SJSA1 (cell line): ENCODE data around the gene ITSN1. TPM values are rescaled to one million over a fixed set of nuclear protein-coding genes. Genes with fewer than 3 reads are reported as not detected.

Source experiments
- DNase-seq, 2 experiments: peaks; one replicate each; pipeline ENCODE4 v3.0.0-alpha.2; 2015 to 2020; ENCODE audit warnings: low spot score in 2 of 2, low read depth in 1 of 2
- H3K27ac ChIP-seq: fragments of 250-450 bp; sonication (Bioruptor Pico); 2 replicates; pipeline ENCODE4 v1.5.1; 2020; ENCODE audit warnings: mild to moderate bottlenecking, moderate library complexity
- H3K27me3 ChIP-seq: fragments of 250-450 bp; sonication (Bioruptor Pico); replicated peaks from 2 replicates; pipeline ENCODE4 v1.5.1; 2020; ENCODE audit warnings: mild to moderate bottlenecking, moderate library complexity
- H3K36me3 ChIP-seq: fragments of 250-450 bp; sonication (Bioruptor Pico); 2 replicates; pipeline ENCODE4 v1.5.1; 2020; ENCODE audit warnings: mild to moderate bottlenecking
- H3K4me1 ChIP-seq: fragments of 250-450 bp; sonication (Bioruptor Pico); replicated peaks from 2 replicates; pipeline ENCODE4 v1.6.1; 2021; ENCODE audit warnings: mild to moderate bottlenecking
- H3K4me3 ChIP-seq: fragments of 250-450 bp; sonication (Bioruptor Pico); 2 replicates; pipeline ENCODE4 v1.5.1; 2020; ENCODE audit warnings: mild to moderate bottlenecking
- H3K9me3 ChIP-seq: fragments of 250-450 bp; sonication (Bioruptor Pico); replicated peaks from 2 replicates; pipeline ENCODE4 v1.5.1; 2020; ENCODE audit warnings: mild to moderate bottlenecking
- total RNA-seq: library from RNA; depleted of rRNA; stranded (reverse); fragments of >200 nt; shearing (Covaris generic); gene quantifications from 2 replicates; pipeline ENCODE4 v1.2.3, GENCODE V29; 2014

Gene ITSN1
- total RNA-seq, 1 experiment from 2014 or later: 53.2 TPM

DNA sequence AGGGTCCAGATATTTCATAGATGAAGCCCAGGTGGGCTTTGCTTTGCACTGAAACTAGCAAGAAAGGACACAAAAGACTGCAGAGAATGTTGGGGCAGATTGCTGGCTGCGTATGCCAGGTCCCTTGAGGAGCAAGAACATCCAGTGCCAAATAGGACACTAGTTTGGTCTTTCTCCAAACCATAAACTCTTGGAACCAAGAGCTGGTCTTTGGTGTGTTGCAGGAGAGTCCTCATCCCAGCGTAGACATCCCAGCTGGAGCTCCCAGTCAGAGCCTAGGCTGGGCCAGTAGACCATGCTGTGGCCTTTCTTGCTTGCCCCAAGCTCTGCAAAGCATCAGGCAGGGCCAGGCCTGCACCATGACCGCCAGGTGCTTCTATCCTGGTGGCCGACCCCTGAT is 185.8 kb downstream of the ITSN1 start:
- no peak for DNase-seq
- Histone ChIP-seq H3K4me3 (no peak overlapping the region), H3K4me1 (peaks cover 37% of the 10 kb centered on the region), H3K36me3 (peaks cover 26% of the 10 kb centered on the region), H3K27me3 (no peaks in the 10 kb centered on the region), H3K9me3 (no peaks in the 10 kb centered on the region), H3K27ac (no peak overlapping the region)

DNA sequence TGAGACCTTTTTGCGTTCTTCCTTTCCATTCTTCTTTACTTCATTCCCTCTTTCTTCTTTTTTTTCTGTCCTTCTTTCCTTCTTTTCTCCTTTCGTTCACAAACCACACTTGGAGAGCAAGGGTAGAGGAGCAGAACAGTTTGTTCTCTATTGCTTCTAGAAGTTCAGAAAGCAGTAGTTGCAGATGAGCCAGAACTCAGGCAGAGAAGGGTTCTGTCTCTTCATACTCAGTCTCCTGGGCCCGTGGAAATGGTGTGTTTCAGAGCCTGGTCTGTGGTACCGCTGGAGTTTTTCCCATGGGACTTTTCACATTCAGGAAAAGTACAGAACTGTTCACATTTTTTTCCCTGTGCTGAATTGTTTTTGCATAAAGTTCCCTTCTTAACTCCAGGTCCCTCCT is 186.3 kb downstream of the ITSN1 start:
- Histone ChIP-seq H3K27ac (no peak overlapping the region), H3K4me3 (no peak overlapping the region), H3K36me3 (peaks cover 26% of the 10 kb centered on the region), H3K27me3 (no peaks in the 10 kb centered on the region), H3K4me1 (peaks cover 32% of the 10 kb centered on the region), H3K9me3 (no peaks in the 10 kb centered on the region)
- no peak for DNase-seq

DNA sequence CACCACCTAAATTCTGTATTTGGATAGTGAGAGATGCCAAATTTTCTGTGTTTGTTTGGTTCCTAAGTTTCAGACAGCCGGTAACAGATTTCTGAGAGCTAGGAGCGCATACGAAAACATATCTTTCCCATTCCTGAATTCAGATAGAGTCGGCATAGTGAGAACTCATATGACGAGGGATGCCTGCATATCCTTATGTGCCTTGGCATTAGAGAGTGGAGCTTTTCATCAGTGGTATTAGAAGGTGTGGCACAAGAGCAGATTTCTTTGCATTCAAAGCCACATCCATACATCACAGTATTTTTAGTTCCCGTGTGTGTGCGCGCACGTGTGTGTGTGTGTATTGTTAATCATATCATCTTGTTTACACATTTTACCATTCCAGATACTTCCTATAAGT is 187.5 kb downstream of the ITSN1 start:
- Histone ChIP-seq H3K4me3 (no peak overlapping the region), H3K4me1 (peaks cover 19% of the 10 kb centered on the region), H3K27ac (no peak overlapping the region), H3K9me3 (no peaks in the 10 kb centered on the region), H3K27me3 (no peaks in the 10 kb centered on the region), H3K36me3 (peaks cover 31% of the 10 kb centered on the region)
- DNase-seq: no peak

DNA sequence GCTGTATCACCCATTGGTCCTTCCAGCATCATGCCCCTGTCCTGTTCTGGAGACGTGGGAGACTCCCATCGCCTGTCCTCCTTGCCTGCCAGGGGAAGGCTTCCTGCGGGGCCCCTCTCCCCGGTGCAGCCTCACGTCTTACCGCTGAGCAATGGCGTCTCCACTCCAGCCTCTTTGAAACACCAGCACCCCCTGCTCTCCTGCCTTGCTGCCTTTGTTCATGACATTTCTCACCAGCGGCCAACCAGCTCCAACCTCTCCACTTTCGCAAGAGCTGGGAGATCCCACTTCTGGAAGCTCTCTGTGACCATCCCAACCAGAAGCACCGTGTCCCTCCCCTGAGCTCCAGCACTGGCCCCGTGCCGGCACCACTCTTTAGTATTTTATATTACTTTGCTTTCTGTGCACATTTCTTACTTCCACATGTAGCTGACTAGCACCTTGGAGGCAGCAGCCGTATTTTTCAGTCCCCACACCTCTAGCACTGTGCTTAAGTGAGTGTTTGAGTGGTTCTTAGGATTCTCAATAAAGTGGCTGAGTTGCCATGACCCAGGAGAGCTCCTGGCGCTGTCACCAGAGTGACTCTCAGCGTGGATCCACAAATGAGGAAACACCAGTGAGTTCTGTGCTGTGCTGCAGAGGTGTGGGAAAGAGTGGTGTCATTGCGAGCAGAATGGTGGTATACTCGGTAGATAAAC is 189.8 kb downstream of the ITSN1 start:
- Histone ChIP-seq H3K4me1 (no peaks in the 10 kb centered on the region), H3K36me3 (peaks cover 37% of the 10 kb centered on the region), H3K27me3 (no peaks in the 10 kb centered on the region), H3K27ac (no peak overlapping the region), H3K9me3 (no peaks in the 10 kb centered on the region), H3K4me3 (no peak overlapping the region)
- DNase-seq: no peak

GRCh38 chr21:33834801-33835500 is 192.7 kb downstream of the ITSN1 start:
- no peak for DNase-seq
- H3K4me3 ChIP-seq: no peak overlapping the region
- no peaks in the 10 kb centered on the region for H3K27me3 ChIP-seq
- no peak overlapping the region for H3K27ac ChIP-seq
- H3K36me3 ChIP-seq: peaks cover 47% of the 10 kb centered on the region
- no peaks in the 10 kb centered on the region for H3K4me1 ChIP-seq
- no peaks in the 10 kb centered on the region for H3K9me3 ChIP-seq

DNA sequence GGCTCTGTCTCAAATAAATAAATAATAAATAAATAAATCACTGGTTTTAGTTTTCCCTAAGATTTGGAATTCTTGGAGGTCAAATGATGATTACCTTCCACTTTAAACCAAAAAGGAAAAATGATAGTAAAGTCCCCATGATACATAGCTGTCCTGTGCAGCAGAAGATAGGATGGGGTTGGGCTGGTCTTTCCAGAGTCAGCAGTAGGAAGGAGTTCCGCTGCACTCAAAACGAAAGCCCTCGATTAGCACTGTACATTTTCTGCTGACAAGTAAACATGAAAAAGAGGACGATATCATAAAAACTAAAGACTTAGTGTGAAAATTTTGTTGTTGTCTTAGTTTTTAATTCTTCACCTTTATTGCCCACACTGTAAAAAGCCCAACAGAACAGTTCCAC is 193.6 kb downstream of the ITSN1 start:
- no peaks in the 10 kb centered on the region for H3K4me1 ChIP-seq
- no peaks in the 10 kb centered on the region for H3K27me3 ChIP-seq
- H3K9me3 ChIP-seq: no peaks in the 10 kb centered on the region
- H3K36me3 ChIP-seq: peaks cover 43% of the 10 kb centered on the region
- no peak for DNase-seq
- H3K27ac ChIP-seq: no peak overlapping the region
- H3K4me3 ChIP-seq: no peak overlapping the region

GRCh38 chr21:33836408-33836807 is 194.1 kb downstream of the ITSN1 start:
- no peak for DNase-seq
- Histone ChIP-seq H3K4me1 (no peaks in the 10 kb centered on the region), H3K9me3 (no peaks in the 10 kb centered on the region), H3K27ac (no peak overlapping the region), H3K4me3 (no peak overlapping the region), H3K27me3 (no peaks in the 10 kb centered on the region), H3K36me3 (peaks cover 43% of the 10 kb centered on the region)

DNA sequence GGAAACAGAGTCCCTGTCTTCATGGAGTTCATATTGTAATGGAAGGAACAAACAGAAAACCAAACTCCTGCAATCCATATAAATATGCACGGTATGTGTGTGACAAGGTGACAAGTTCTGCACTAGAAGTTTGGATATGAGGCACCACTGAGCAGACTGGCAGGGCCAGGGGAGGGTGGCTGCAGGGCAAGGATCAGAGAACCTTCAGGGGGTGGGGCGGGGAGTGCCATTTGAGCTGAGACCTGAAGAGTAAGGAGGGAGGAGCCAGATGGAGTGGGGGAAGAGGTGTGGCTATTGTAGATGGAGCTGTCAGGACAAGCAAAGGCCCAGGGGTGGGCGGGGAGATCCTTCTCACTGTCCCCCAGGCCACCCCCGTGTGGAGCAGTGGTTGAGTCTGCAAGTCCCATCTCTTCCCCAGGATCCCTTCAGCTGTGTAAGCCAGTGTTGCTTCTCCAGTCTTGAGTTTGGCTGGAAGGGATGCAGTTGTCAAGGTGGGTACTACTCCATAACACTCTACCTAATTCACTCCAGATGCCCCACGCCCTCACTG is 196.9 kb downstream of the ITSN1 start:
- peaks cover 9% of the 10 kb centered on the region for H3K4me1 ChIP-seq
- H3K36me3 ChIP-seq: peaks cover 30% of the 10 kb centered on the region
- no peak overlapping the region for H3K4me3 ChIP-seq
- H3K27ac ChIP-seq: no peak overlapping the region
- H3K27me3 ChIP-seq: no peaks in the 10 kb centered on the region
- no peaks in the 10 kb centered on the region for H3K9me3 ChIP-seq
- DNase-seq: peak in 1 of 2 experiments; percentile 34

GRCh38 chr21:33839806-33840205 is 197.5 kb downstream of the ITSN1 start:
- Histone ChIP-seq H3K4me3 (no peak overlapping the region), H3K27me3 (no peaks in the 10 kb centered on the region), H3K4me1 (peaks cover 14% of the 10 kb centered on the region), H3K27ac (no peak overlapping the region), H3K36me3 (peaks cover 25% of the 10 kb centered on the region), H3K9me3 (no peaks in the 10 kb centered on the region)
- no peak for DNase-seq

GRCh38 chr21:33840771-33841170 is 198.5 kb downstream of the ITSN1 start:
- Histone ChIP-seq H3K9me3 (no peaks in the 10 kb centered on the region), H3K36me3 (peaks cover 23% of the 10 kb centered on the region), H3K27ac (no peak overlapping the region), H3K4me1 (peaks cover 19% of the 10 kb centered on the region), H3K27me3 (no peaks in the 10 kb centered on the region), H3K4me3 (no peak overlapping the region)
- no peak for DNase-seq

DNA sequence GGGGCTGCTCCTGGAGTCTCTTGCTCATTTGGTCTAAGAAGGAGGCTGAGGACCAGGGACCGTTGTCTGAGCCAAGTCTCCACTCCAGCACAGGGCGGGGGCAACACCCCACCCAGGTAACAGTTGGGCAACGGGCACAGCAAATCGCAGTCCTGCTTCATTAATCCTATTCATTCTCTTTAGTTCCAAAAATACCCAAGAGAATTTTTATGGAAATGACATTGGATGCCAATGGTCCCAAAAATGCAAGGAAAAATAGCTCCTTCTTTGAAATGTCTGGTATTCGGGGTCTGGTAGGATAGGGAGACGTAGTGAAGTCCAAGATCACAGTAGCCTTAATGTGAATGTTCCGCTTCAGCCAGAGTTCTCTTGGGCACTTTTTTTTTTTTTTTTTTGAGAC is 199.3 kb downstream of the ITSN1 start:
- no peak for DNase-seq
- Histone ChIP-seq H3K36me3 (peaks cover 19% of the 10 kb centered on the region), H3K4me1 (peaks cover 19% of the 10 kb centered on the region), H3K27ac (no peak overlapping the region), H3K4me3 (no peak overlapping the region), H3K27me3 (no peaks in the 10 kb centered on the region), H3K9me3 (no peaks in the 10 kb centered on the region)

GRCh38 chr21:33843216-33843615 is 200.9 kb downstream of the ITSN1 start:
- Histone ChIP-seq H3K27ac (no peak overlapping the region), H3K36me3 (peaks cover 9% of the 10 kb centered on the region), H3K4me1 (peaks cover 19% of the 10 kb centered on the region), H3K9me3 (no peaks in the 10 kb centered on the region), H3K4me3 (no peak overlapping the region), H3K27me3 (no peaks in the 10 kb centered on the region)
- peak in 1 of 2 experiments; percentile 29 for DNase-seq

- Histone ChIP-seq H3K27ac (no peak overlapping the region; the same call in 1 of the 2 replicates), H3K9me3 (no peaks in the 10 kb centered on the region), H3K4me1 (peaks cover 19% of the 10 kb centered on the region), H3K27me3 (no peaks in the 10 kb centered on the region), H3K36me3 (no peaks in the 10 kb centered on the region; the same call in 1 of the 2 replicates), H3K4me3 (no peak overlapping the region)
- DNase-seq: peak; percentile 62 to 67
These were observed 202.0 kb downstream of the ITSN1 start for GRCh38 chr21:33844104-33844889.

GRCh38 chr21:33844890-33845205 is 202.5 kb downstream of the ITSN1 start:
- no peaks in the 10 kb centered on the region for H3K36me3 ChIP-seq
- H3K27ac ChIP-seq: no peak overlapping the region
- no peak overlapping the region for H3K4me3 ChIP-seq
- H3K9me3 ChIP-seq: no peaks in the 10 kb centered on the region
- no peak for DNase-seq
- H3K4me1 ChIP-seq: peaks cover 19% of the 10 kb centered on the region
- H3K27me3 ChIP-seq: no peaks in the 10 kb centered on the region
